HG03060 (cell line): ENCODE data around the gene PLEKHA7.
"Not testable (repeated sequence)": the region's sequence is repeated elsewhere in the genome, so short reads cannot be mapped to it uniquely, and the experiment has no call there.

Experiments used
- ATAC-seq: cut with Tn5 transposase; IDR thresholded peaks from one replicate; pipeline ENCODE4 v1.9.1; 2021; ENCODE audit warnings: low read depth, moderate number of reproducible peaks; ENCODE audit not compliant: unreplicated experiment

Gene PLEKHA7, protein sequence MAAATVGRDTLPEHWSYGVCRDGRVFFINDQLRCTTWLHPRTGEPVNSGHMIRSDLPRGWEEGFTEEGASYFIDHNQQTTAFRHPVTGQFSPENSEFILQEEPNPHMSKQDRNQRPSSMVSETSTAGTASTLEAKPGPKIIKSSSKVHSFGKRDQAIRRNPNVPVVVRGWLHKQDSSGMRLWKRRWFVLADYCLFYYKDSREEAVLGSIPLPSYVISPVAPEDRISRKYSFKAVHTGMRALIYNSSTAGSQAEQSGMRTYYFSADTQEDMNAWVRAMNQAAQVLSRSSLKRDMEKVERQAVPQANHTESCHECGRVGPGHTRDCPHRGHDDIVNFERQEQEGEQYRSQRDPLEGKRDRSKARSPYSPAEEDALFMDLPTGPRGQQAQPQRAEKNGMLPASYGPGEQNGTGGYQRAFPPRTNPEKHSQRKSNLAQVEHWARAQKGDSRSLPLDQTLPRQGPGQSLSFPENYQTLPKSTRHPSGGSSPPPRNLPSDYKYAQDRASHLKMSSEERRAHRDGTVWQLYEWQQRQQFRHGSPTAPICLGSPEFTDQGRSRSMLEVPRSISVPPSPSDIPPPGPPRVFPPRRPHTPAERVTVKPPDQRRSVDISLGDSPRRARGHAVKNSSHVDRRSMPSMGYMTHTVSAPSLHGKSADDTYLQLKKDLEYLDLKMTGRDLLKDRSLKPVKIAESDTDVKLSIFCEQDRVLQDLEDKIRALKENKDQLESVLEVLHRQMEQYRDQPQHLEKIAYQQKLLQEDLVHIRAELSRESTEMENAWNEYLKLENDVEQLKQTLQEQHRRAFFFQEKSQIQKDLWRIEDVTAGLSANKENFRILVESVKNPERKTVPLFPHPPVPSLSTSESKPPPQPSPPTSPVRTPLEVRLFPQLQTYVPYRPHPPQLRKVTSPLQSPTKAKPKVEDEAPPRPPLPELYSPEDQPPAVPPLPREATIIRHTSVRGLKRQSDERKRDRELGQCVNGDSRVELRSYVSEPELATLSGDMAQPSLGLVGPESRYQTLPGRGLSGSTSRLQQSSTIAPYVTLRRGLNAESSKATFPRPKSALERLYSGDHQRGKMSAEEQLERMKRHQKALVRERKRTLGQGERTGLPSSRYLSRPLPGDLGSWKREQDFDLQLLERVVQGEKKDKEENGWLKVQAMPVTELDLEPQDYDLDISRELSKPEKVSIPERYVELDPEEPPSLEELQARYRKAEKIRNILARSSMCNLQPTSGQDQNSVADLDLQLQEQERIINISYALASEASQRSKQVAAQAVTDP

GRCh38 chr11:17014321-17014832 is at the start of gene PLEKHA7:
PLEKHA7 (minus strand) TSS chr11:17014414; CDS start chr11:17014401, 13 bp downstream.
- ATAC-seq: no peak

- ATAC-seq: no peak
Measured at GRCh38 chr11:17063171-17064002, 49.2 kb upstream of the PLEKHA7 start.

GRCh38 chr11:17051146-17051545 is 36.9 kb upstream of the PLEKHA7 start:
- ATAC-seq: not testable (repeated sequence)

- ATAC-seq: not testable (repeated sequence)
Measured at GRCh38 chr11:17048491-17048890, 34.3 kb upstream of the PLEKHA7 start.

DNA sequence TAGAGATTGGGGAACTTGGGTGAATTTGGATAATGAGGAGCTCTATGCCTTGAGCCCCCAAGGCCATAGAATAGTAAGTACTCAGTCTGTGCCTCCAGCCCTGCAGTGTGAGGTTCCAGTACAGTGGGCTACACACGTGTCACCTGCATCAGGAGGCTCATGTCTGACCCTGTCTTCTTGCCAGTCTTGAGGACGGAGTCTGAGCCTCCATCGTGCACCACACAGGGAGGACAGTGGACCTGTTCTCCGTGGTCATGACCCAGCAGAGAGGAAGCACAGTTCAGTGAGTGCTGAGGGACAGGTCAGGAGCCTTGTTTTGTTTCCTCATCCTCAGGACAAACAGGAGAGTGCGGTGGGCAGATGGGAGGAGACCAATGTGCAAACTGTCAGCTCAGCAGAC is 32.5 kb upstream of the PLEKHA7 start:
- no peak for ATAC-seq

DNA sequence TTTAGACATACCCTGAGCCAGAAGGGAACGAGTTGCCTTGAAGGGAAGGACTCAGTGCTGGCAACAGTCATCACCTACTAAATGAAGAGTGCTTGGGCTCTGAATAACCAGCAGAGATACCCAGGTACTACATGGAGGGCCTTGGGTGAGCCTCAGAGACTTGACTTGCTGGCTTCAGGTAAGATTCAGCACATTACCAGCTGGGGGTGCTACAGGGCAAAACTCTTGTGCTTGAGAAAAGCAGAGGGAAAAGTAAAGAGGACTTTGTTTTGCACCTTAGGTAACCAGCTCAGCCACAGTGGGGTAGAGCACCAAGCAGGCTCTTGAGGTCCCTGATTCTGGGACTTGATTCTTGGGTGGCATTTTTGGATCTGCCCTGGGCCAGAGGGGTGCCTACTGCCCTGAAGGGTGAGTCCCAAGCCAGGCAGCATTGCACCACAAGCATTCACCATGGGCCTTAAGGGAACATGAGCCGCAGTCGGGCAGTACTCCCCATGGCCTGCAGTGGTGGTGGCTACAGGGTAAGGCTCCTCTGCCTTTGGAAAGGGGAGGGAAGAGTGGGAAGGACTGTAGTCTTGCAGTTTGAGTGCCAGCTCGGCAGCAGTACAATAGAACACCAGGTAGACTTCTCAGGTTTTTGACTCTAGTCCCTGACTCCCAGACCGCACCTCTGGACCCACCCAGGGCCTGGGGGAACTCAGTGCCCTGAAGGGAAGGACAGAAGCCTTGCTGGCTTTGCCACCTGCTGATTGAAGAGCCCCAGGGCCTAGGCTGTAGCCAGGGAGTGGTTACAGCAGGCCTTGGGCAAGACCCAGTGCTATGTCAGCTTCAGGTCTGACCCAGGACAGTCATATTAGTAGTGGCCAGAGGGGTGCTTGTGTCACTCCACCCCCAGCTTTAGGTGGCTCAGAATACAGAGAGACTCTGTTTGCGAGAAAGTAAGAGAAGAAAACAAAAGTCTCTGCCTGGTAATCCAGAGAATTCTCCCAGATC is 22.7 kb upstream of the PLEKHA7 start:
- no peak for ATAC-seq

DNA sequence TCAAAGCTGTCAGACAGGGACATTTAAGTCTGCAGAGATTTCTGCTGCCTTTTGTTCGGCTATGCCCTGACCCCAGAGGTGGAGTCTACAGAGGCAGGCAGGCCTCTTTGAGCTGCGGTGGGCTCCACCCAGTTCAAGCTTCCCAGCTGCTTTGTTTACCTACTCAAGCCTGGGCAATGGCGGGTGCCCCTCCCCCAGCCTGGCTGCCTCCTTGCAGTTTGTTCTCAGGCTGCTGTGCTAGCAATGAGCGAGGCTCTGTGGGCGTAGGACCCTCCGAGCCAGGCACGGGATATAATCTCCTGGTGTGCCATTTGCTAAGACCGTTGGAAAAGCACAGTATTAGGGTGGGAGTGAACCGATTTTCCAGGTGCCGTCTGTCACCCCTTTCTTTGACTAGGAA is 19.8 kb upstream of the PLEKHA7 start:
- not testable (repeated sequence) for ATAC-seq

- no peak for ATAC-seq
Measured at GRCh38 chr11:17026487-17027082, 12.4 kb upstream of the PLEKHA7 start.

DNA sequence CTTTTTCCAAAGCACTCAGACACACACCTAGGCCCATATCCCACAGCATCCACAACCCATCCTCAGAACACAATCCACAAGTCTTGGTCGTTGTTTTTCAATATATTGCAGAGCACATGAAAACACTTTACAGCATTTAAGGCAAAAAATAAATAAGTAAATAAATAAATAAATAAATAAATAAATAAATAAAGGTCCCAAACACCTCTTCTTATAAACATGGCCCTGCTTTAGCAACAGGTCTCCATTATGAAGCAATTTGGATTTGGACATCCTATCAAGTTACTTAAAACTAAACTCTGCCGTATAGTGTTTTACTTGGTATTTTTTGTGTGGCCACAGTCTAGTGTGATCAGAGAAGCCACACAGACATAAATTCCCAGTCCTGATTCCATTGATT is 10.7 kb upstream of the PLEKHA7 start:
- ATAC-seq: no peak

GRCh38 chr11:17021511-17021910 is 7.3 kb upstream of the PLEKHA7 start:
- no peak for ATAC-seq

GRCh38 chr11:17020831-17021230 is 6.6 kb upstream of the PLEKHA7 start:
- ATAC-seq: no peak

DNA sequence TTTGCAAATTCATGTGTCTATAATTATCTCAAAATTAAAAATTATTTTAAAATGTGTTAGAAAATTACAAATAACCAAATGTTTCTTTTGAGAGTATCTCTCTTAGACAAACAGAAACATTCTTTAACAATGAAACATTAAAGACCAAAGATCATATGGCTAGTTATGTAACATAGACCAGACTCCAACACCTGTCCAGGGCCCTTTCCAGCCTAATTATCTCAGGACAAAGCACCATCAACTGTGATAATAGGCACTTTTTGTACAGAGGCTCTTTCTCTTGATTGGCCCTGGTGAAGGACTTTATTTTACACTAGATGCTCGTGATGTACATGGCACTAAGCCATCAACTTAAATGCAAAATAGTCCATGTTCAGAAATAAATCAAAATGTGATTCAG is 5.0 kb upstream of the PLEKHA7 start:
- ATAC-seq: no peak

DNA sequence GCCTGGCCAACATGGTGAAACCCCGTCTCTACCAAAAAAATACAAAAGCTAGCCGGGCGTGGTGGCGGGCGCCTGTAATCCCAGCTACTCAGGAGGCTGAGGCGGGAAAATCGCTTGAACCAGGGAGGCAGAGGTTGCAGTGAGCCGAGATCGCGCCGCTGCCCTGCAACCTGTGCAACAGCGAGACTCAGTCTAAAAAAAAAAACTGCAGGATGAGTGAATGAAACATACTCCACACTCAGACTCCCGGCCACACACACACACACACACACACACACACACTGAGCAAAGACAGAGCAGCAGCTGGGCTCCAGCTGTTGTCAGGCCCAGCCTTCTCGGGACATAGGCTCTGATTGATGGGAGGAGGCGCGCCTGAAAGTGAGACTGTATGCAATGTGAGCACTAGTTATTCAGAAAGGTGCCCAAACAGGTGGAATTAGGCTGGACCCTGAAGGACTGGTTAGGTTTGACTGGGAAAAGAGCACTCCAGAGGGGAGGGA is 1.5 kb upstream of the PLEKHA7 start:
- ATAC-seq: no peak

DNA sequence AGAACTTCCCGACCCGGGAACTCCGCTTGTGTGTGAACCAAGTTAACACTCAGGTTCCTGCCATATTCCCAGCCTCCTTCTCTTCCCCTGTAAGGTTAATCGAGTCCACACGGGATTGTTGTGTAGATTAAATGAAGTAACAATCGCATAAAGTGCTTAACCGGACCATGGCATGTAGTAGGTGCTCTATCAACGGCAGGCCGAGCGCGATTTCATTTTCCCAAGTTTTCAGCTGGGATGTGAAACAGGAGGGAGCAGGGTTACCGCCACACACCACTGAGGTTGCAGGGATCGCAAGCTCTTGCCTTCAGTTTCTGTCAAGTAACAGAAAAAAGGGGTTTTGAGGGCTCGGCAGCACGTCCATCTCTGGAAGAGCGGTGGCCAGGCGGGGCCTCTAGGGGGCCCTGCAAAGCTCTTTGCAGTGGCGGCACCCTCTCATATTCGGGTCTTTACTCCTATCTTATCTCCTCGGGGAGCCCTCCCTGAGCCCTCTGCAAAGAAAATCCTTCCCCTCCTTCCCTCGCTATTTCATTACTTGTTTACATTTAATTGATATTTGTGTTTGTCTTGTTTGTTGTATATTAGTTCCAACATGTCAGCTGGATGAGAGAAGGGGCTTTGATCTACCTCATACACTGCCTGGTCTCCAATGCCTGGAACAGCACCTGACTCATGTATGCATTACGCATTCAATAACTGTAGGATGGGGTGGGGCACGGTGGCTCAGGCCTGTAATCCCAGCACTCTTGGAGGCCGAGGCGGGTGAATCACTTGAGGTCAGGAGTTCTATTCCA is 816 bp upstream of the PLEKHA7 start:
- no peak for ATAC-seq

DNA sequence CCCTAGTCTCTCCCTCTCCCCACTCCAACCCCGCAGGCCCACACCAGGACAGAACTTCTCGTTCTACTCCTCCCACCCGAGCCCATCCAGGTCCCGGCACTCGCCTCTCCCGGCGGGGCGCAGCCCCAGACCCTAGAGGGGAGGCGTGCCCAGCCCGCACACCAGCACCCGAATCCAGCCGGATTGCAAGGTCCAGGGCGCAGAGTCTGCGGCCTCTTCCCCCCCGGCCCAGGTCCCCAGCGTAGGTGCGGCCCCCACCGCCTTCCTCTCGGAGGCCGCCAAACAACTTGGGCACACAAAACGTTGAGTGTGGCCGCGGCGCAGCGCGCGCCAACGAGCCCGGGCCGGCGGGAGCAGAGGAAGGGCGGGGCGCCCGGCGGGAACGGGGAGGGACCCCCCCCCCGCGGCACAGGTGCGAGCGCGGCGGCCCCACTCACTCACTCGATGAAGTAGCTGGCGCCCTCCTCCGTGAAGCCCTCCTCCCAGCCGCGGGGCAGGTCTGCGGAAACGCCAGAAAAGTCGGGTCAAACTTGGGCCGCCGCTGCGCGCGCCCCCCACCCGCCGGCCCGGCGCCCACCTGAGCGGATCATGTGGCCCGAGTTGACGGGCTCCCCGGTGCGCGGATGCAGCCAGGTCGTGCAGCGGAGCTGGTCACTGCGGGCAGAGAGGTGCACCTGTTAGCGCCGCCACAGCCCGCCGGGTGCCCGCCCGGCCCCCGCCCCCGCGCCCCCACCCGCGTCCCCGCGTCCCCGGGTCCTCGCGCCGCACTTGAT is 480 bp downstream of the PLEKHA7 start:
- ATAC-seq: no peak
